Heart left ventricle (tissue), 16 donors: ENCODE measurements around the gene LRMDA. TPM values are rescaled to one million over a fixed set of nuclear protein-coding genes. Genes with fewer than 3 reads are reported as not detected.

Experiments used
- ATAC-seq, 4 donors: fragments of 200-7000 bp; cut with Tn5 transposase; one replicate each; pipeline ENCODE4 v1.9.1; 2020 to 2022; ENCODE audit warnings: moderate library complexity in 4 of 4, mild to moderate bottlenecking in 3 of 4, moderate number of reproducible peaks in 1 of 4
- DNase-seq, 5 donors: peaks; one replicate each; pipeline ENCODE4 v3.0.0-alpha.2; 2020
- H3K27ac ChIP-seq, 12 donors: fragments of 200-600 bp; sonication (generic) in 4 of 12; one replicate each; pipeline versions ENCODE4 v1.5.0 to v1.8.0; 2016 to 2022; ENCODE audit warnings: mild to moderate bottlenecking in 2 of 12
- H3K27me3 ChIP-seq, 9 donors: fragments of 200-600 bp; sonication (generic) in 2 of 9; one replicate each; pipeline versions ENCODE4 v1.5.1 to v1.8.0; 2016 to 2022; ENCODE audit warnings: mild to moderate bottlenecking in 3 of 9
- H3K36me3 ChIP-seq, 9 donors: fragments of 200-600 bp; sonication (generic) in 2 of 9; one replicate each; pipeline versions ENCODE4 v1.5.0 to v1.8.0; 2018 to 2022; ENCODE audit warnings: mild to moderate bottlenecking in 2 of 9
- H3K4me1 ChIP-seq, 12 donors: fragments of 200-600 bp; sonication (generic) in 4 of 12; one replicate each; pipeline versions ENCODE4 v1.5.0 to v1.8.0; 2016 to 2022; ENCODE audit warnings: mild to moderate bottlenecking in 3 of 12
- H3K4me3 ChIP-seq, 12 donors: fragments of 200-600 bp; sonication (generic) in 4 of 12; one replicate each; pipeline versions ENCODE4 v1.5.0 to v1.8.0; 2017 to 2022; ENCODE audit warnings: mild to moderate bottlenecking in 9 of 12, moderate library complexity in 4 of 12
- H3K9me3 ChIP-seq, 12 donors: fragments of 200-600 bp; sonication (generic) in 4 of 12; one replicate each; pipeline versions ENCODE4 v1.5.0 to v1.8.0; 2016 to 2022; ENCODE audit warnings: mild to moderate bottlenecking in 1 of 12
- POLR2A ChIP-seq, 2 donors: fragments of 450-650 bp; IDR thresholded peaks; one replicate each; pipeline ENCODE4 v1.6.1; 2017; ENCODE audit warnings: antibody characterized with exemption in 2 of 2, mild to moderate bottlenecking in 2 of 2, moderate library complexity in 2 of 2
- WGBS, 4 donors: extraction: QIAGEN DNeasy Blood & Tissue Kit in 2 of 4; methylation state at CpG; one replicate each; pipeline versions ENCODE4 v1.1.5 to v1.1.7; 2013 to 2018; 5-methylcytosine and 5-hydroxymethylcytosine counted together
- intact Hi-C, 10 donors: fragments of 100-400 bp; cut with DNase I; formaldehyde crosslinking; loops; one replicate each; pipeline versions ENCODE4 v1.11.1 to v1.14.2; 2022
- polyA plus RNA-seq, 2 donors: library from polyadenylated mRNA; stranded (reverse); fragments of 200-250 nt; gene quantifications; one replicate each; pipeline ENCODE4 v1.2.3, GENCODE V29; 2013
- total RNA-seq, 9 donors: library from RNA; depleted of rRNA in 2 of 9; stranded (reverse); fragments of >200 nt in 2 of 9; fragmentation: NEBNext Ultra II Directional in 3 of 9; extraction: Animal tissue kit (Norgen Biotek cat#: 25700) in 3 of 9; gene quantifications; one replicate each; pipeline versions ENCODE4 v1.1.0 to v1.2.4, GENCODE V29; 2016 to 2023
- TF ChIP-seq, protein P1 (sequence below), 12 donors: fragments of 200-600 bp; sonication (generic) in 4 of 12; IDR thresholded peaks; one replicate each; pipeline versions ENCODE4 v1.5.0 to v1.8.0; 2018 to 2022; ENCODE audit warnings: antibody characterized with exemption in 12 of 12, mild to moderate bottlenecking in 5 of 12
- donor health status: ischemic (EF 13 %, LVEDD 7.1; RV severe dilation, severe dysfunction).
- donor health status: healthy with polysubstance abuse.
- donor health status: DM: no; HTN: yes; CAD: no.
- donor health status: DM: no; HTN: no; CAD: no.
- donor health status: ischemic (EF 25% LVEDD 6.9; RV normal size, moderate dysfunction).
- donor health status: ischemic (EF 25% LVEDD 5.7; RV mildly dilated, moderate dysfunction).
- donor health status: healthy.
- donor health status: DM: yes; HTN: yes; CAD: no.
- donor health status: ischemic (EF 35%, LVEDD 5.7; RV mildly dilated, moderate dysfunction).
- donor health status: nonischemic (EF 11% LVEDD 7.7; RV severe dilation, severe dysfunction).
- donor health status: DM: yes; HTN: yes; CAD: no.
- donor health status: PGD.
- donor health status: ischemic (EF 29% LVEDD 5.4; RV normal size, mild dysfunction).
- donor health status: nonischemic (EF 23%, LVEDD 6.1; RV moderate dilation, normal function).

The LRMDA gene
- total and polyA plus RNA-seq, 11 donors, result 2.4 to 34.4 (median 14.9) TPM

DNA sequence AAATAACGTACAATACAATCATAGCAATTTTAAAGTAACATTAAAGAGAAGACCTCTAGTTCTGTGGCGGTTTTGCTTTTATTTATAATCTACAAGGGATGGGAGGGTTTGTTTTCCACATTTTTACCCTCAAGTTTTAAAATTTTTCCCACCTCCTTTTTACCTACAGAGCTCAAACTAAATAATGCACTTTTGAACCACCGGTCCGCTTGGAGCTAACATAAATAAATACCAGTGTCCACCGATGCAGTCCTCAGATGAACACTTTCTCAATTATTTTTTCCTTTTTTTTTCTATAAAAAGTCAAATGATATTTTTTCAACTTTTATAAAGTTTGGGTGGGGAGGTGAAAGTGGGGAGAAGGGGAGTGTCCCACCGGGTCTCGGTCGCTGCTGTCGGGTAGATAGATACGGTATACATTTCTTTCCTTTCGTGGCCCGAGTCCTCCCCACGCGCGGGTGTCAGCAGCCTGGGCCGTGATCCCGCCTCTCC is 33.2 kb upstream of the LRMDA start:
- Histone ChIP-seq H3K9me3 (no peaks in the 10 kb centered on the region), H3K4me3 (peak overlapping the region in 10 of 12 donors; percentile 75 to 97 (median 92)), H3K27me3 (peaks cover 0 to 25% (median 0%) of the 10 kb centered on the region in 9 donors), H3K4me1 (peaks cover 0 to 49% (median 13%) of the 10 kb centered on the region in 12 donors), H3K27ac (peak overlapping the region in 11 of 12 donors; percentile 92 to 100 (median 97)), H3K36me3 (peaks cover 0 to 19% (median 9%) of the 10 kb centered on the region in 9 donors)
- DNase-seq, result no peak
- intact Hi-C loops, result loop anchor here in 9 of 10 donors (2.0 to 10.0 kb wide), 17 partner anchors 101 to 1607 kb away; no protein-coding TSS in a partner anchor
- no peak for ATAC-seq
- no peak for TF ChIP-seq POLR2A (IDR thresholded peaks at IDR 0.05)
- TF ChIP-seq, protein P1, sequence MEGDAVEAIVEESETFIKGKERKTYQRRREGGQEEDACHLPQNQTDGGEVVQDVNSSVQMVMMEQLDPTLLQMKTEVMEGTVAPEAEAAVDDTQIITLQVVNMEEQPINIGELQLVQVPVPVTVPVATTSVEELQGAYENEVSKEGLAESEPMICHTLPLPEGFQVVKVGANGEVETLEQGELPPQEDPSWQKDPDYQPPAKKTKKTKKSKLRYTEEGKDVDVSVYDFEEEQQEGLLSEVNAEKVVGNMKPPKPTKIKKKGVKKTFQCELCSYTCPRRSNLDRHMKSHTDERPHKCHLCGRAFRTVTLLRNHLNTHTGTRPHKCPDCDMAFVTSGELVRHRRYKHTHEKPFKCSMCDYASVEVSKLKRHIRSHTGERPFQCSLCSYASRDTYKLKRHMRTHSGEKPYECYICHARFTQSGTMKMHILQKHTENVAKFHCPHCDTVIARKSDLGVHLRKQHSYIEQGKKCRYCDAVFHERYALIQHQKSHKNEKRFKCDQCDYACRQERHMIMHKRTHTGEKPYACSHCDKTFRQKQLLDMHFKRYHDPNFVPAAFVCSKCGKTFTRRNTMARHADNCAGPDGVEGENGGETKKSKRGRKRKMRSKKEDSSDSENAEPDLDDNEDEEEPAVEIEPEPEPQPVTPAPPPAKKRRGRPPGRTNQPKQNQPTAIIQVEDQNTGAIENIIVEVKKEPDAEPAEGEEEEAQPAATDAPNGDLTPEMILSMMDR (IDR thresholded peaks at IDR 0.05), result no peak
- 65 to 76% (median 70%) methylated on average over 17 of the region's 17 CpGs for WGBS, 4 donors

DNA sequence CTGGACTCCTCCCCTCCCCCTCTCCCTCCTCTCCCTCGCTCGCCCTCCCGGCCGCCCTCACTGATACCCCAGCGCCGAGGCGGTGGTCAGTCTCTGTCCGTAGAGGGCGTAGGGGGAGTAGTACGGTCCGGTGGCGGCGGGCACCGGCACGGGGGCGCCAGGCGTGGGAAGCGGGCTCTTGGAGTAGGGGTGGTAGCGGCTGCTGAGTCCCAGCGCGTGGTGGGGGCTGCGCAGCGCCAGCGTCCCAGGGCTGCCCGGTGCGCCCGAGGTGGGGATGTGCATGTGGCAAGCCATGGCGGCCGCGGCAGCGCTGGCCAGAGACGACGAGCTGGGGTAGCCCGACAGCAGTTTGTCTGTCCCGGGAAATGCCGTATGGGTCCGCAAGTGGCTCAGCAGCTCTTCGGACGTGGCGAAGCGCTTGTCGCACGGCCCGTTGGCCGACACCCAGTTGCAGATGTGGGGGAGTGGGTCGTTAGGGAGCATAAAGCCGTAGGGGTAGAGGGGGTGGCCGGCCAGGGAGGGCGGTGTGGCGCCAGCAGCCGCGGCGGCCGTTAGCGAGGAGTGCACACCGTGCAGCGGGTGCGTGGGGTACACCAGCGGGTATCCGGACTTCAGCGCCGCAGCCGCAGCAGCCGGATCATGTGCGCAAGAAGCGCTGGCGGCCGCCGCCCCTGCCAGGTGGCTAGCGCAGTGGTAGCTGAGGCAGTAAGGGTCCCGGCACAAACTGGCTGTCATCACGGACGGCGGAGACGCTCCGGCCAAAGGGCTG is 32.5 kb upstream of the LRMDA start:
- H3K27me3 ChIP-seq, result peaks cover 0 to 29% (median 0%) of the 10 kb centered on the region in 9 donors

DNA sequence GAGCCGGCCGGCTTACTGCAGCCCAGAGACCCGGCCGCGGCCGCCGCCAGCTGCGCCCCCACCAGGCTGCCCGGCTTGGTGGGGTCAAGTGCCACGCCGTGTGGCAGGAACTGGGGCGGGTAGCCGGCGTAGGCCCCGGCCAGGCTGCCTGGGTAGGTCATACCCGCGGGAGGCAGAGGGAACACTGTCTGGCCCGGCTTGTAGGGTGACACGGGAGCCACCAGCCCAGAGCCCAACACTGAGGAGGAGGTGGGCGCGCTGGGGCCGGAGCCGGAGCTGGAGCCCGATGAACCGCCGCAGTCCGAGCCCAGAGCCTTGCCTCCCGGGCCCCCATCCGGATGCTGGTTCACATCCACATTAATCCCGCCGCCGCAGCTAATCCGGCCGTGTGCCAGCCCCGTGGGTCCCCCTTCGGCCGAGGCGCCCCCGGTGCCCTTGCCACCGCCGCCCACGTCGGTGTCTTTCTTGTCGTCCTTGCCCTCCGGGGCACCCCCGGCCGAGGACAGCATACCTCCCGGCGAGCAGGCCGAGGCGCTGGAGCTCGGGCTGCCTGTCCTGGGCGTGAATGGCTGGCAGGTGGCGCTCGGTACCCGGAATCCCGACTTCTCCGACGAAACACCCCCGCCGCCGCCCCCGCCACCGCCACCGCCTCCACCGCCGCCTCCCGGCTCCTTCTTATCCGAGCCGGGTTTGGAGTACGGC is 31.8 kb upstream of the LRMDA start:
- ATAC-seq (peak in 3 of 4 donors; percentile 16 to 26 (median 25)), DNase-seq (peak; percentile 82 to 92 (median 87))
- Histone ChIP-seq H3K27me3 (peaks cover 0 to 36% (median 0%) of the 10 kb centered on the region in 9 donors), H3K9me3 (no peaks in the 10 kb centered on the region), H3K4me3 (peak overlapping the region; percentile 74 to 98 (median 92)), H3K36me3 (peaks cover 0 to 19% (median 9%) of the 10 kb centered on the region in 9 donors), H3K27ac (peak overlapping the region; percentile 33 to 100 (median 97)), H3K4me1 (peaks cover 0 to 63% (median 19%) of the 10 kb centered on the region in 12 donors)
- intact Hi-C loops, result loop anchor here (1.0 to 10.0 kb wide), 40 partner anchors 102 to 1605 kb away; no protein-coding TSS in a partner anchor
- no peak for TF ChIP-seq POLR2A (IDR thresholded peaks at IDR 0.05)
- TF ChIP-seq, protein P1 (IDR thresholded peaks at IDR 0.05), result peak; percentile 60 to 90 (median 76)
- 13 to 19% (median 13%) methylated on average over 15 to 71 of the region's 71 CpGs for WGBS, 4 donors

More for the DNA sequence above, 32.5 kb upstream of the LRMDA start:
- peak overlapping the region; percentile 33 to 100 (median 97) for H3K27ac ChIP-seq
- 56 to 69% (median 61%) methylated on average over 63 to 76 of the region's 76 CpGs for WGBS, 4 donors
- peak overlapping the region; percentile 74 to 98 (median 92) for H3K4me3 ChIP-seq
- intact Hi-C loops, result loop anchor here in 9 of 10 donors (2.0 to 10.0 kb wide), 17 partner anchors 102 to 1606 kb away; no protein-coding TSS in a partner anchor
- ATAC-seq, result no peak
- peak in 4 of 5 donors; percentile 30 to 73 (median 50) for DNase-seq
- peaks cover 0 to 55% (median 15%) of the 10 kb centered on the region in 12 donors for H3K4me1 ChIP-seq
- H3K36me3 ChIP-seq, result peaks cover 0 to 19% (median 9%) of the 10 kb centered on the region in 9 donors
- TF ChIP-seq, protein P1 (IDR thresholded peaks at IDR 0.05), result no peak
- TF ChIP-seq POLR2A (IDR thresholded peaks at IDR 0.05), result no peak
- H3K9me3 ChIP-seq, result no peaks in the 10 kb centered on the region
